ENCODE results near the gene LRRC37B.
"Not testable (repeated sequence)": the region's sequence is repeated elsewhere in the genome, so short reads cannot be mapped to it uniquely, and the experiment has no call there.

LRRC37B gene

DNA sequence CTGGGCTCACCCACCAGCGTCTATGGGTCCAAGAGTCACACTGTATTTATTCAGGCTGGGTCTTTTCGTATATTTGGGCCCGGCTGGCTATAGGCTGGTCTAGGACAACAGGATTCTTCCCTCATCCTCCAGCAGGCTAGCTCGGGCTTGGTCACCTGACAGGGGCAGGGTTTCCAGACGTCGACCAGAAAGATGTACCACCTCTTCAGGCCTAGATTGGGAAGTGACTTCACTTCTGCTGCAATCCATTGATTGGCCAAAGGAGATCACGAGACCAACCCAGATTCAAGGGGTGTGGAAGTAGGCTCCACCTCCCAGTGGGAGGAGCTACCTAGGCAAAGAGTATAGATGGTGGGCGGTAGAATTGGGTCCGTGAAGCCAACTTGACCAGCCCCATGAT lies 53.5 kb downstream of the LRRC37B start:
- H3K9ac ChIP-seq (ENCODE audit: low read depth, low read length); H3K36me3 ChIP-seq (ENCODE audit: insufficient read depth, low read length); H3K4me1 ChIP-seq (ENCODE audit: insufficient read depth, low read length); H3K9me3 ChIP-seq (ENCODE audit: control insufficient read depth, insufficient read depth, low read length): not testable (repeated sequence)

DNA sequence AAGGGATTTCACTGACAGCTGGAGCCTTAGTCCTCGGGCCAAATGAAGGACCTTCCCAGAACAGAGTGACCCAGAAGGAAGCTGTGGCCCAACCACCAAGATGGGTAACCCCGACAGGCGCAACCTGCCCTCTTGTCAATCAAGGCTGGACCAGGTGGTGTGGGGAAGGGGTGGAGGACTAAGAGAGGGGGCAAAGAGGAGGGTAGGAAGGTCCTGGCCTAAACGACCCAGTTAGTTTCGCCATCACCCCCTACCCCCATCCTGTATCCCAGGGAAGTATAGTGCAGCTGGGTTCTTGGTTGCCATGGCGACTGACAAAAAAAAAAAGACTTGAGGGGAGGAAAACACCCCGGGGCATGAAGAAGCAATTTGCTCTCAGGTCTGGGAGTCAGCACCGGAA lies 54.7 kb downstream of the LRRC37B start:
- H3K9ac ChIP-seq (ENCODE audit: low read depth, low read length), result peak overlapping the region; percentile 13; the same call in 1 of the 2 replicates
- not testable (repeated sequence) for H3K36me3 ChIP-seq (ENCODE audit: insufficient read depth, low read length); H3K9me3 ChIP-seq (ENCODE audit: control insufficient read depth, insufficient read depth, low read length); H3K4me1 ChIP-seq (ENCODE audit: insufficient read depth, low read length)

GRCh38 chr17:32064091-32064490 lies 56.9 kb downstream of the LRRC37B start:
- not testable (repeated sequence) for H3K9me3 ChIP-seq (ENCODE audit: control insufficient read depth, insufficient read depth, low read length); H3K36me3 ChIP-seq (ENCODE audit: insufficient read depth, low read length); H3K9ac ChIP-seq (ENCODE audit: low read depth, low read length); H3K4me1 ChIP-seq (ENCODE audit: insufficient read depth, low read length)

- not testable (repeated sequence) for H3K9me3 ChIP-seq (ENCODE audit: control insufficient read depth, insufficient read depth, low read length); H3K36me3 ChIP-seq (ENCODE audit: insufficient read depth, low read length); H3K4me1 ChIP-seq (ENCODE audit: insufficient read depth, low read length)
Measured at GRCh38 chr17:32066123-32066680, 59.0 kb downstream of the LRRC37B start.

DNA sequence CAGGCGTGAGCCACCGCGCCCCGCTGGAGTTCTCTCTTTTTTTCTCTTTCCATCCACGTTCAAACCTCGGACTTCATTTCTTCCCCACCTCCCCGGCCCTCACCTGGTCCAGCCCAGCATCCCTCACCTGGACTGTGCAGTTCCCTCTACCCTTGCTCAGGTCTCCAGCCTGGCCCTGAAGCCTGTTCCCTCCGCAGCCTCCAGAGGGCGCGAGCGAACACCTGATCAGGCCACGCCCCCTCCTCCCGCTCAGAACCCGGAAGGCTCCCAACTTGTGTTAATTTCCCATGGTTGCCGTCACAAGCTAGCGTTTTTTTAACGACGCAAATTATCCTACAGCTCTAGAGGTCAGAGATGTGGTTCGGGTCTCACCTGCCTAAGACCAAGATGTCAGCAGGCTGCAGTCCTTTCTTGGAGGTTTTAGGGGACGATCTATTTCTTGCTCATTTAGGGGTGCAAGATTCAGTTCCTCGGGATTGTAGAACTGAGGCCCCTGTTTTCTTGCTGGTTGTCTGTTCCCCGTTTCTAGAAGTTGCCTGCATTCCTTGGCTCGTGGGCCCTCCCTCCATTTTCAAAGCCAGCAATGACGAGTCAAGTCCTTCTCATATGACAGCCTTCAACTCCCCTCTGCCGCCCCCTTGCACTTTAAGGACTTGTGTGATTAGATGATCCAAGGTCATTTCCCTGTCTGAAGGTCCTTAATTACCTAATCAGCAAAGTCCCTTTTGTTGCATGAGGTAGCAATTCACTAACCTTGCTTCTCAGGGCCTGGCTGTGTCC lies 59.9 kb downstream of the LRRC37B start:
- not testable (repeated sequence) for H3K9ac ChIP-seq (ENCODE audit: low read depth, low read length); H3K4me1 ChIP-seq (ENCODE audit: insufficient read depth, low read length); H3K9me3 ChIP-seq (ENCODE audit: control insufficient read depth, insufficient read depth, low read length); H3K36me3 ChIP-seq (ENCODE audit: insufficient read depth, low read length)

More at GRCh38 chr17:32066123-32066680, 59.0 kb downstream of the LRRC37B start:
- not testable (repeated sequence) for H3K9ac ChIP-seq (ENCODE audit: low read depth, low read length)

- H3K36me3 ChIP-seq (ENCODE audit: insufficient read depth, low read length); H3K9me3 ChIP-seq (ENCODE audit: control insufficient read depth, insufficient read depth, low read length); H3K9ac ChIP-seq (ENCODE audit: low read depth, low read length); H3K4me1 ChIP-seq (ENCODE audit: insufficient read depth, low read length): not testable (repeated sequence)
Measured at GRCh38 chr17:32069067-32069466, 61.9 kb downstream of the LRRC37B start.

DNA sequence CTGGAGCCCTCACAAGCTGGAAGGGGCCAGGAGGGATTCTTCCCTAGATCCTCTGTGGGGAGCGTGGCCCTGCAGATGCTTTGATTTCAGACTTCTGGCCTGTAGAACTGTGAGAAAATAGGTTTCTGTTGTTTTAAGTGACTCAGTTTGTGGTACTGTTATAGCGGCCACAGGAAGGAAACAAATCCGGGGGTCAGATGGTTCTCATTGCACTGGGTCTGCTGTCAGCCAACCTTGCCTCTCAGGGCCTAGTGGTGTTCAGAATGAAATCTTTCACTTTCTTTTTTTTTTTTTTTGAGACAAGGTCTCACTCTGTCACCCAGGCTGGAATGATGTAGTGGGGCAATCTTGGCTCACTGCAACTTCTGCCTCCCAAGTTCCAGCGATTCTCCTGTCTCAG lies 64.8 kb downstream of the LRRC37B start:
- H3K36me3 ChIP-seq (ENCODE audit: insufficient read depth, low read length); H3K4me1 ChIP-seq (ENCODE audit: insufficient read depth, low read length); H3K9ac ChIP-seq (ENCODE audit: low read depth, low read length); H3K9me3 ChIP-seq (ENCODE audit: control insufficient read depth, insufficient read depth, low read length): not testable (repeated sequence)

DNA sequence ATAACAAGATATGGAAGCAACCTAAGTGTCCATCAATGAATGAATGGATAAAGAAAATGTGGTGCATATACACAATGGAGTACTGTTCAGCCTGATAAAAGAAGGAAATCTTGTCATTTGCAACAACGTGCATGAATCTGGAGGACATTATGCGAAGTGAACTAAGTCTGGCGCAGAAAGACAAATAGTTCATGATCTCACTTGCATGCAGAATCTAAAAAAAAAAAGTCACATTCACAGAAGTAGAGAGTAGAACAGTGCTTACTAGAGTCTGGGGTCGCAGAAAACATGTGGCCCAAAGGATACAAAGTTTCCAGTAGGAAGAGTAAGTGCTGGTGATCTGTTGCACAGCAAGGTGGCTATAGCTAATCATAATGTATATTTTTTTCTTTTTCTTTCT lies 65.9 kb downstream of the LRRC37B start:
- H3K4me1 ChIP-seq (ENCODE audit: insufficient read depth, low read length); H3K9me3 ChIP-seq (ENCODE audit: control insufficient read depth, insufficient read depth, low read length); H3K36me3 ChIP-seq (ENCODE audit: insufficient read depth, low read length); H3K9ac ChIP-seq (ENCODE audit: low read depth, low read length): not testable (repeated sequence)

DNA sequence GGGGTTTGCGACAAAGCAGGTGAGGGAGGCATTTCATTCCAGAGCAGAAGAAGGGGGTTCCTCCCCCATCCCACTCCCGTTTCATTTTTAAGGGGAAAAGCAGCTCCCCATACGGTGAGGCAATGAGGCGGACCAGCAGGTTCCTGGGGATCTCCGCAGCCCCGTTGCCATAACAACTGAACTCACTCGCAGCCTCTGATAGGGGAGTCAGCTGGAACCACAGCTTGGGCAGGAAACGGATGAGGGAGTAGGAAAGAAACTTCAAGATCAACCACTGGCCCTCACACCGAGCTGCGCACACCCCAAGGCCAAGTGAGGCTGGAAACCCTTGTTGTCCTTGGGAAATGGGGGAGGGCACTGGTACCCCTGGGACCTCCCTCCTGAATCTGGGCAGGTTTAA lies 72.6 kb downstream of the LRRC37B start:
- not testable (repeated sequence) for H3K9ac ChIP-seq (ENCODE audit: low read depth, low read length); H3K4me1 ChIP-seq (ENCODE audit: insufficient read depth, low read length); H3K36me3 ChIP-seq (ENCODE audit: insufficient read depth, low read length); H3K9me3 ChIP-seq (ENCODE audit: control insufficient read depth, insufficient read depth, low read length)

- not testable (repeated sequence) for H3K36me3 ChIP-seq (ENCODE audit: insufficient read depth, low read length); H3K9me3 ChIP-seq (ENCODE audit: control insufficient read depth, insufficient read depth, low read length); H3K4me1 ChIP-seq (ENCODE audit: insufficient read depth, low read length)
- H3K9ac ChIP-seq (ENCODE audit: low read depth, low read length), result peak overlapping the region; percentile 40; the same call in 1 of the 2 replicates
Measured at GRCh38 chr17:32083550-32083979, 76.4 kb downstream of the LRRC37B start.

- H3K9ac ChIP-seq (ENCODE audit: low read depth, low read length), result peak overlapping the region; percentile 24; the same call in 1 of the 2 replicates
- not testable (repeated sequence) for H3K9me3 ChIP-seq (ENCODE audit: control insufficient read depth, insufficient read depth, low read length)
Measured at GRCh38 chr17:32084003-32084941, 77.1 kb downstream of the LRRC37B start.

GRCh38 chr17:32084942-32085829 lies 78.0 kb downstream of the LRRC37B start:
- not testable (repeated sequence) for H3K36me3 ChIP-seq (ENCODE audit: insufficient read depth, low read length); H3K9me3 ChIP-seq (ENCODE audit: control insufficient read depth, insufficient read depth, low read length); H3K4me1 ChIP-seq (ENCODE audit: insufficient read depth, low read length)
- H3K9ac ChIP-seq (ENCODE audit: low read depth, low read length), result peak overlapping the region; percentile 21; the same call in 1 of the 2 replicates

More at GRCh38 chr17:32084003-32084941, 77.1 kb downstream of the LRRC37B start:
- H3K36me3 ChIP-seq (ENCODE audit: insufficient read depth, low read length); H3K4me1 ChIP-seq (ENCODE audit: insufficient read depth, low read length): not testable (repeated sequence)

- not testable (repeated sequence) for H3K9me3 ChIP-seq (ENCODE audit: control insufficient read depth, insufficient read depth, low read length); H3K9ac ChIP-seq (ENCODE audit: low read depth, low read length); H3K36me3 ChIP-seq (ENCODE audit: insufficient read depth, low read length); H3K4me1 ChIP-seq (ENCODE audit: insufficient read depth, low read length)
Measured at GRCh38 chr17:32086833-32087232, 79.7 kb downstream of the LRRC37B start.

GRCh38 chr17:32092062-32092461 lies 84.9 kb downstream of the LRRC37B start:
- not testable (repeated sequence) for H3K4me1 ChIP-seq (ENCODE audit: insufficient read depth, low read length); H3K36me3 ChIP-seq (ENCODE audit: insufficient read depth, low read length); H3K9ac ChIP-seq (ENCODE audit: low read depth, low read length); H3K9me3 ChIP-seq (ENCODE audit: control insufficient read depth, insufficient read depth, low read length)
